ENCODE measurements around the gene DNM3. TPM values are rescaled to one million over a fixed set of nuclear protein-coding genes. Genes with fewer than 3 reads are reported as not detected.

Gene DNM3
- total RNA-seq, 1 donor from 2014 or later: 1.1 TPM

DNA sequence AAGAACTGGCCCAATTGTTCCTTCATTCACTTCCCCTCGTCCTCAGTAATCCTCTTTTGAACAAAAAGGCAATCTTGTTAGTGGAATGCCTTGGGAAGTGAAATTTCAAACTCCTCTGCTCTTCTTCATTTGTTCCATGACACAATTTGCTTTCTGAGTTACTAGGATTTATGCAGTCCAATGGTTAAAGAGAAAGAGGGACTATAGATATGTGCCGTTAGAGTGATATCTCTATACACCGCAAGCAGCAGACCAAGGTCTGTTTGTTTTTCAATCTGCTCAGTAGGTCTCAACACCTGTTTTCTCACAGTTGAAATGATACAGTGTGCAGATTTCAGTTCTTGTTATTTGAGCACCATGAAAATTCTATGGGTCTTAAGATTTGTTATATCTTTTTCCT, 244.0 kb downstream of the DNM3 start:
- H3K79me2 ChIP-seq (ENCODE audit: low read depth): no peaks in the 10 kb centered on the region
- H2AFZ ChIP-seq (replicated peaks): no peak overlapping the region
- no peaks in the 10 kb centered on the region for H3K27me3 ChIP-seq
- Mint-ChIP-seq H3K9me3 (no peaks in the 10 kb centered on the region), H3K4me3 (no peak overlapping the region), H3K4me1 (peaks cover 3% of the 10 kb centered on the region), H3K27ac (no peak overlapping the region), H3K27me3 (ENCODE audit: insufficient read depth, low read depth) (no peaks in the 10 kb centered on the region), H3K36me3 (no peaks in the 10 kb centered on the region)
- H3K4me2 ChIP-seq: peak overlapping the region; percentile 57
- no peaks in the 10 kb centered on the region for H3K36me3 ChIP-seq
- TF ChIP-seq EZH2phosphoT487 (IDR thresholded peaks at IDR 0.05) (no peak), EZH2 (IDR thresholded peaks at IDR 0.05) (no peak), CTCF (IDR thresholded peaks at IDR 0.05) (no peak)
- H3K4me1 ChIP-seq: peaks cover 27% of the 10 kb centered on the region
- no peaks in the 10 kb centered on the region for H4K20me1 ChIP-seq (ENCODE audit: low read depth)
- no peak overlapping the region for H3K9ac ChIP-seq
- peak overlapping the region; percentile 72 for H3K27ac ChIP-seq
- peak; percentile 47 for DNase-seq (ENCODE audit: low spot score)
- no peak overlapping the region for H3K4me3 ChIP-seq
- no peaks in the 10 kb centered on the region for H3K9me3 ChIP-seq (ENCODE audit: low read depth)
- H3F3A ChIP-seq (ENCODE audit: low read depth): peaks cover 7% of the 10 kb centered on the region

DNA sequence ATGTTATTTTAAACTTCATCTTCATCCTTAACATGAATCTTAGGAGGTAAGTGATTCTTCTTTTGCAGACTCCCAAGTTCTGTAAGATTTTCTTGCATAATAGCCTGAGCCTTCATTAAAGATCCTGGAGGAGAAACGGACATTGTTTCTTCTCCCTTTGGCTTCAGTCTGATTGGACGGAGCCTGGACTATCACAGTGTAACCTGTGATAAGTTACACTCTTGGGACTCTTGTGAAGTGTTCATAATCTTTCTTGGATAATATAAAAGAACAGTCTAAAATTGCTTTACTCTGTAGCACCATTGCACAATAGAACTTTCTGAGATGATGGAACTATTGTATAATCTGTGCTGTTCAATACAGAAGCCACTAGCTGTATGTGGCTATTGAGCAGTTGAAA, 244.8 kb downstream of the DNM3 start:
- H3K27ac ChIP-seq: peak overlapping the region; percentile 72
- Mint-ChIP-seq H3K36me3 (no peaks in the 10 kb centered on the region), H3K4me1 (peaks cover 3% of the 10 kb centered on the region), H3K27me3 (ENCODE audit: insufficient read depth, low read depth) (no peaks in the 10 kb centered on the region), H3K27ac (no peak overlapping the region), H3K4me3 (no peak overlapping the region), H3K9me3 (no peaks in the 10 kb centered on the region)
- H3K4me2 ChIP-seq: peak overlapping the region; percentile 57
- no peak overlapping the region for H2AFZ ChIP-seq (replicated peaks)
- DNase-seq (ENCODE audit: low spot score): no peak
- TF ChIP-seq EZH2phosphoT487 (IDR thresholded peaks at IDR 0.05) (no peak), EZH2 (IDR thresholded peaks at IDR 0.05) (no peak), CTCF (IDR thresholded peaks at IDR 0.05) (no peak)
- no peak overlapping the region for H3K9ac ChIP-seq
- H3K4me1 ChIP-seq: peaks cover 27% of the 10 kb centered on the region
- H3K4me3 ChIP-seq: no peak overlapping the region
- no peaks in the 10 kb centered on the region for H3K9me3 ChIP-seq (ENCODE audit: low read depth)
- peaks cover 7% of the 10 kb centered on the region for H3F3A ChIP-seq (ENCODE audit: low read depth)
- H3K27me3 ChIP-seq: no peaks in the 10 kb centered on the region
- H3K79me2 ChIP-seq (ENCODE audit: low read depth): no peaks in the 10 kb centered on the region
- no peaks in the 10 kb centered on the region for H4K20me1 ChIP-seq (ENCODE audit: low read depth)
- no peaks in the 10 kb centered on the region for H3K36me3 ChIP-seq

- Mint-ChIP-seq H3K9me3 (no peaks in the 10 kb centered on the region), H3K27ac (no peak overlapping the region), H3K27me3 (ENCODE audit: insufficient read depth, low read depth) (no peaks in the 10 kb centered on the region), H3K4me1 (peaks cover 6% of the 10 kb centered on the region), H3K4me3 (no peak overlapping the region), H3K36me3 (no peaks in the 10 kb centered on the region)
- H3K4me2 ChIP-seq: no peak overlapping the region
- H3K9ac ChIP-seq: no peak overlapping the region
- TF ChIP-seq EZH2 (IDR thresholded peaks at IDR 0.05): no peak
- TF ChIP-seq CTCF (IDR thresholded peaks at IDR 0.05): no peak
- no peak for TF ChIP-seq EZH2phosphoT487 (IDR thresholded peaks at IDR 0.05)
- H3K27me3 ChIP-seq: no peaks in the 10 kb centered on the region
- no peak for DNase-seq (ENCODE audit: low spot score)
- H3K9me3 ChIP-seq (ENCODE audit: low read depth): no peaks in the 10 kb centered on the region
- no peak overlapping the region for H3K27ac ChIP-seq
- no peak overlapping the region for H2AFZ ChIP-seq (replicated peaks)
- H3K4me3 ChIP-seq: no peak overlapping the region
- H3K79me2 ChIP-seq (ENCODE audit: low read depth): no peaks in the 10 kb centered on the region
- H3F3A ChIP-seq (ENCODE audit: low read depth): peaks cover 7% of the 10 kb centered on the region
- no peaks in the 10 kb centered on the region for H4K20me1 ChIP-seq (ENCODE audit: low read depth)
- H3K36me3 ChIP-seq: no peaks in the 10 kb centered on the region
- peaks cover 33% of the 10 kb centered on the region for H3K4me1 ChIP-seq
Observed at GRCh38 chr1:172088256-172088655, 247.0 kb downstream of the DNM3 start.

Measured in neural progenitor cell (in vitro differentiated cells).